Calu3 (cell line): Measurements from ENCODE around the gene C5orf22. TPM values are rescaled to one million over a fixed set of nuclear protein-coding genes. Genes with fewer than 3 reads are reported as not detected.

ENCODE experiments used
- BruUV-seq: library from RNA; stranded (reverse); fragments of 400-500 nt; replicated peaks from 2 replicates; lab custom pipeline; 2021; lab: Mats Ljungman, UMichigan
- CTCF ChIA-PET: fragments of 300-600 bp; sonication (Branson Sonifier 250); formaldehyde crosslinking; loops from one replicate; lab custom pipeline; 2022; ENCODE audit warnings: antibody characterized with exemption; lab: Charles Lee
- DNase-seq: peaks from one replicate; pipeline ENCODE4 v3.0.0; 2022
- H3K27ac Mint-ChIP-seq: one replicate; pipeline ENCODE4 v1.8.0; 2022; ENCODE audit warnings: mixed read lengths; ENCODE audit not compliant: unreplicated experiment
- H3K27me3 Mint-ChIP-seq: one replicate; pipeline ENCODE4 v1.8.0; 2022; ENCODE audit warnings: mixed read lengths; ENCODE audit not compliant: unreplicated experiment
- H3K36me3 Mint-ChIP-seq: one replicate; pipeline ENCODE4 v1.8.0; 2022; ENCODE audit warnings: mild to moderate bottlenecking, moderate library complexity, mixed read lengths; ENCODE audit not compliant: insufficient read depth, unreplicated experiment
- H3K4me1 Mint-ChIP-seq: one replicate; pipeline ENCODE4 v1.8.0; 2022; ENCODE audit warnings: mild to moderate bottlenecking, low read depth, mixed read lengths; ENCODE audit not compliant: unreplicated experiment
- H3K4me3 Mint-ChIP-seq: one replicate; pipeline ENCODE4 v1.8.0; 2022; ENCODE audit warnings: mild to moderate bottlenecking, low read depth, moderate library complexity, mixed read lengths; ENCODE audit not compliant: unreplicated experiment
- H3K9me3 Mint-ChIP-seq: one replicate; pipeline ENCODE4 v1.8.0; 2022; ENCODE audit warnings: low read depth, mixed read lengths; ENCODE audit not compliant: unreplicated experiment
- CTCF ChIP-seq: fragments of 200-600 bp; IDR thresholded peaks from one replicate; pipeline ENCODE4 v1.8.0; 2022; ENCODE audit warnings: antibody characterized with exemption; ENCODE audit not compliant: unreplicated experiment
- intact Hi-C: fragments of 100-400 bp; cut with micrococcal nuclease; formaldehyde crosslinking; loops from one replicate; pipeline ENCODE4 v1.10.0; 2022; ENCODE audit not compliant: unreplicated experiment
- total RNA-seq: library from RNA; stranded (reverse); gene quantifications from 2 replicates; pipeline ENCODE4 v1.2.3, GENCODE V29; 2022

Gene C5orf22
- total RNA-seq, 1 experiment from 2014 or later = 25.2 TPM

- Mint-ChIP-seq H3K27me3 (no peaks in the 10 kb centered on the region), H3K4me1 (no peaks in the 10 kb centered on the region), H3K27ac (no peak overlapping the region), H3K9me3 (no peaks in the 10 kb centered on the region), H3K36me3 (peaks cover 16% of the 10 kb centered on the region), H3K4me3 (no peak overlapping the region)
- no peak for TF ChIP-seq CTCF
- intact Hi-C loops = no loop called here
- no TSS peak for BruUV-seq
- CTCF ChIA-PET = interaction anchor here (0.6 kb wide), 1 partner anchor 461 kb away, joined by 3 read pairs; no protein-coding TSS in a partner anchor
- no peak for DNase-seq
These were observed 39.2 kb upstream of the C5orf22 start for GRCh38 chr5:31492869-31493268.

GRCh38 chr5:31495336-31495735 lies 36.8 kb upstream of the C5orf22 start:
- Mint-ChIP-seq H3K27me3 (no peaks in the 10 kb centered on the region), H3K9me3 (no peaks in the 10 kb centered on the region), H3K4me3 (no peak overlapping the region), H3K4me1 (no peaks in the 10 kb centered on the region), H3K27ac (no peak overlapping the region), H3K36me3 (peaks cover 12% of the 10 kb centered on the region)
- DNase-seq = no peak
- intact Hi-C loops = no loop called here
- CTCF ChIA-PET = no interaction called here
- BruUV-seq = no TSS peak
- no peak for TF ChIP-seq CTCF

- no peak overlapping the region for H3K27ac Mint-ChIP-seq
- no peaks in the 10 kb centered on the region for H3K27me3 Mint-ChIP-seq
- no peaks in the 10 kb centered on the region for H3K4me1 Mint-ChIP-seq
- H3K36me3 Mint-ChIP-seq = peaks cover 12% of the 10 kb centered on the region
- no peak for DNase-seq
- CTCF ChIA-PET = no interaction called here
- H3K4me3 Mint-ChIP-seq = no peak overlapping the region
- intact Hi-C loops = no loop called here
- no peaks in the 10 kb centered on the region for H3K9me3 Mint-ChIP-seq
- TF ChIP-seq CTCF = no peak
- no TSS peak for BruUV-seq
These were observed 35.8 kb upstream of the C5orf22 start for GRCh38 chr5:31496301-31496700.

GRCh38 chr5:31496891-31497290 lies 35.2 kb upstream of the C5orf22 start:
- Mint-ChIP-seq H3K4me1 (no peaks in the 10 kb centered on the region), H3K36me3 (peaks cover 12% of the 10 kb centered on the region), H3K9me3 (no peaks in the 10 kb centered on the region), H3K27ac (no peak overlapping the region), H3K27me3 (no peaks in the 10 kb centered on the region), H3K4me3 (no peak overlapping the region)
- no peak for DNase-seq
- no peak for TF ChIP-seq CTCF
- BruUV-seq = no TSS peak
- intact Hi-C loops = no loop called here
- CTCF ChIA-PET = no interaction called here
